ENCODE results near the gene STN1.

- TF ChIP-seq POLR2A (IDR thresholded peaks at IDR 0.05), result no peak
- no peak for TF ChIP-seq CTCF (IDR thresholded peaks at IDR 0.05)
Observed at GRCh38 chr10:103942866-103943265, 24.9 kb upstream of the STN1 start.

Data from testis (tissue), 2 donors.